ENCODE data around the gene ADAMTS13. TPM values are rescaled to one million over a fixed set of nuclear protein-coding genes. Genes with fewer than 3 reads are reported as not detected.

Gene ADAMTS13
- polyA plus RNA-seq, 1 donor, result 10.9 TPM

DNA sequence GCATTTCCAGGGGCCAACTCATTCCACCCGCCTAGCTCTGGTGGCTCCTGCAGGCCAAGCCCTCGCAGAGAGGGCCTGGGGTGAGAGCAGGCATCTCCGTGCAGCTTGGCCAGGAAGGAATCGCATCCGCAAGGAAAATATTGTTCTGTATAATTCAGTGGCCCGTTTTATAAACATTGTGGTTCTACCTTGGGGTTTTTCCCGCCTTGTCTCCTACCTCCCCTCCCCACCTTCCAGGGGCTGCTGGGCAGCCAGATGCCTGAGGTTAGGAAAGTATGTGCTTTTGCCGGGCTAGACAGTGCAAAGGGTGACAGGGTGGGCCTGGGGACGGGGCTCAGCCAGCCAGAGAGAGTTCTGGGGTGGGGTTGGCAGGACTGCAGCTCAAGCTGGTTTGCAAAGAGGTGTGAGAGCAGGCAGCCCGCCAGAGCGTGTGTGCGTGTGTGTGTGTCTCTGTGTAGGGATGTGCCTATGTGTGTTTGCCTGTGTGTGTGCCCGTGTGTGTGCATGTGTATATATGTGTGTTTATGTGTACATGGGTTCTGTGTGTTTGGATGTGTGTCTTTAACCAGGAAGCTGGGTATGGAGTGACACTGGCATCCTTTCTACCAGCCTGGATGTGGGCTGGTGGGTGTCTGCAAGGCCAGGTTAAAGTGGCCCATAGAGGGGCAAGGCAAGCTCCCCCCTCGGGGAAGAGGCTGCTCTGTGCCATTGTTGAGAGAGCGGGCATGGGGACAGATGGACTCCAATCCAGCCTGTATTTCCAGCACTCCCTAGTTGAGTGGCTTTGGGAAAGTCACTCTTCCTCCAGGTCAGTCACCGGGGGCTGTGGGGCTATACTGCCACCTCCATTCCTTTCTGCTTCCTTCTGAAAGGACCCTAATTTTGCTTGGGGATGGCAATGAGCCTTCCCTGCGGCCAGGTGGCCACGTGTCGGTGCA, 67.4 kb downstream of the ADAMTS13 start:
- no peak for DNase-seq

DNA sequence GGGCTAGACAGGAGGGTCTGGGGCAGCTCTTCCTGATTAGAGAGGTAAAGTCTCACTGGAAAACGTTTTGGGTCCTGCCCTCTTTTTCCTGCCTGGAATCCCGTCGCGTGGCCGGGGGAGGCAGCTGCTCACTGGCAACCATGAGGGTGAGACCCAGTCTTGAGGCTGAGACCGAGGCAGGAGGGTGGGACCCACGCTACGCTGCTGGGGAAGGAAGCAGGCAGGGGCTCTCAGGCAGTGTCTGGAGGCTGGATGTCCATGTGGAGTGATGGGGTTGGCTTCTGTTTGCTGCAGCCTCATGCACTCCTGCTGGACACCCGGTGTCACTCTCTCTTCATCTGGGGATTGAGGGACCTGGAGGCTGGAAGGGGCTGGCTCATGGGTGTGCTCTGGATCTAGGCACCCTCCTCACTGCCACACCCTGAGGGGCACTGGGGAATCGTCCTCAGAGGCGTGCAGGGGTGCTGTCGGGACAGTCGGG, 68.1 kb downstream of the ADAMTS13 start:
- no peak for DNase-seq

DNA sequence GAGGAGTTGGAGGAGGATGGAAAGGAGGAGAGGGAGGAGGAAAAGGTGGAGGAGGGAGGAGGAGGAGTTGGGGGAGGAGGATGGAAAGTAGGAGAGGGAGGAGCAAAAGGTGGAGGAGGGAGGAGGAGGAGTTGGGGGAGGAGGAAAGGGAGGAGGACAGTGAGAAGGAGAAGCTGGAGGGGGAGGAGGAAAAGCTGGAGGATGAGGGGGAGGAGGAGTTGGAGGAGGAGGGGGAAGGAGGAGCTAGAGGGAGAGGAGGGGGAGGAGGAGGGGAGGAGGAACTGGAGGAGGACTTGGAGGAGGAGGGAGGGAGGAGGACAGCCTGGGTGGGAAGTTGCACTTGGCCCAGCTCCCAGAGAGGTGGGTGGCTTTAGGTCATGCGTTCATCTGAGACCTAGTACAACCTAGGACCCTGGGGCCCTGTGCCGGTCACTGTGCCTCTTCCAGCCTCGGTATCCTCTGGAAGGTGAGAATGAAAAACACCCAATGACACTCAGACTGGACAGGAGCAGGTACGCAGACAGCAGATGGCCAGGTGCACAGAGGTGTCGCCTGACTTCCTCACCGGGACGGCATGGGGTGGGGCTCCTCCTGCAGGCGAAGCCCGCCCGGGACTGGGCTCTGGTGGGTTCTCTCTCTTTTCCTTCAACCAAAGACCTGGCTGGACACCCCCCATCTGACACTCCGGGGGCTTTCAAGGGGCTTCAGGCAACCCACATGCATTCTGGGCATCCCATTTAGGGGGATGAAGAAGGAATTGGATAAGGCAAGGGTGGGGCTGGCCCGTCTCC, 68.9 kb downstream of the ADAMTS13 start:
- DNase-seq, result no peak

DNA sequence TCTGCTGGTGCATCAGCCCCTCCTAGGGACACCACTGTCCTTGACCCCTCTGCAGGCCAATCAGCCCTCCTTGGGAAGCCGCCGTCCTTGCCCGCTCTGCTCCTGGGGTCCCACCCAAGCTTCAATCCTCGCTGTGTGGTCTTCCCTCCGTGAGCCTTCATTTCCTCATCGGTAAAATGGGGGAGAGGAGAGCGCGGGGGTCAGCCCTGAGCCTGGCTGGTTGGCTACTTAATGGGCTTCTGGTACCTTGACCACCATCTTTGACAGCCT, 69.4 kb downstream of the ADAMTS13 start:
- no peak for DNase-seq

DNA sequence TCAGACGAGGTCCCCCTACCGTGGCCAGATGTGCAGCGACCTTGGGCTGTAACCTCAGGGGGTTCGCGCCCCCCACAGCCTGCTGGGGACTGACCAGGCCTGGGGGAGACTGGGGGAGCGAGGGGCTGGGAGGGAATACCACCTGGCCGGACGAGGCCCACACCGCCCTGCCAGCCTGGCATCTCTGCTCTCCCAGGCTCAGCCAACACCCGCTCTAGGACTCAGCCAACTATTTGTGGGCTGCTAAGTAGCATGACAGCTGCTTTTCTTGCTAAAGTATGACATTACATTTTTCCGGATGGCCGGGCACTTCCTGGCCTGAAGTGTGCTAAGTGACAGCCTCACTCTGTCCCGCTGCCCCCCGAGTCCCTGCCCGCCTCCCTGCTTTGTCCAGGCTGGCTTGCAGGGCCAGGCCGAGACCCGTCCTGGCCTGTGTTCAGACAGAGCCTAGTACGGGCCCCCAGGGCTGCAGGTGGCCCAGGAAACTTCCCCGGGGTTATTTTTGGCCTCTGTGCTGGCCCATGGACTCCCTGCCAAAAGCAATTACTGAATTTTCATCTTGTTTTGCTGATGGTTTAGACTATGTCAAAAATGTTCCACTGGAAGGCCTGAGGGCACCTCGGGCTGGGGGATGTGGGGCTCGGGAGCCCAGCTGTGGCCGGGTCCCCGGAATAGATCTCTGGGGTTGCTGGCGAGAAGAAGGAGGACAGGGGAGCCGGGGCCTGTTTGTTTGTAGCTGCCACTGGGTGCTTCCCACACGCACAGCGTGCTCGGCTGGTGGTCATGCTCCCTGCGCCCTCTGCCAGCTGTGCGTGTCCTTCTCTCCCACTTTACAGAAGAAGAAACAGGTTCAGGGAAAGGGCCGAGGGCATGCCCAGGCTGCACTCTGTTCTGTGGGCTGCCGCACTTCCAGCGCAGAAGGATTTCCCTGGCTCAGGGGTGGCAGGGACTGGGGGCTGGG, 70.2 kb downstream of the ADAMTS13 start:
- no peak for DNase-seq

DNA sequence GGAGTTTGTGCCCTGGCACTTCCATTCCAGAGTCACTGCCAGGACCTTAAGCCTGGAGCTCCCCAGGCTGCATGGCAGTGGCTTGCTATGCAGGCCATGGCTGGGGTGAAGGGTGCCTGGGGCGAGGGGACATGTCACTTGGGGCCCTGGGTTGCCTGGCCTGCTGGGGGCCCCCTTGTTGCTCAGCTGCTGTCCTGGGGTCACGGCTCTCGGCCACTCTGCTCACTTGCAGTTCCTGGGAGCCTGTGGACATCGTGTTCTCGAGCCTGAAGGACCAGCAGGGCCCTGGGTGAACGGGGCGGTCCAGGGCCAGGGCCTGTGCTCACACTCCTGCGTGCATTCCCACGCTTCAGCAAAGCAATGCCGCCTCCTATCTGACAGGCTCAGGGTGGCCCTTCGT, 71.3 kb downstream of the ADAMTS13 start:
- no peak for DNase-seq

DNA sequence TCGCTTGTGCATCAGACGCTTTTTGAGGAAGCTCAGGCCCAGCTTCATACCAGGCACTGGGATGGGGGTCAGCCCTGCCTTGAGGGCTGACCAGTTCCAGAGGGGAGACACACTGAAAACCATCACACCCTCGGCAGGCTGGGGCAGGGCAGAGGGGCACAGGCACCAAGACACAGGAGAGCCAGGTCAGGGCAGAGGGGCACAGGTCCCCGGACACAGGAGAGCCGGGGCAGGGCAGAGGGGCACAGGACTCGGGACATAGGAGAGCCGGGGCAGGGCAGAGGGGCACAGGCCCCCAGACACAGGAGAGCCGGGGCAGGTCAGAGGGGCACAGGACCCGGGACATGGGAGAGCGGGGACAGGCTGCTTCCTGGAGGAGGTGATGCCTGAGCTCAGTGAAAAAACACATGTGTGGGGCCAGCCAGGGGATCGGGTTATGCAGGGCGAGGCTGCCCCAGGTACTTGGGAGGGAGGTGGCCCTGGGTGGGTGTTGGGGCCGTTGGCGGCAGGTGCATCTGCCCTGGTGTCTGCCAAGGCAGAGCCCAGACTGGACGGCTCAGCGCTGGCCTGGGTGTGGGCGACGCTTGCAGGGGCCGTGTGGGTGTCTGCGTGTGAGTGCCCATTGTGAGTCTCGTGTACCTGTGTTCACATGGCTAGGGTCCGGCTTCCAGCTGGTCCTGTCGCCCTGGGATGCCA, 71.8 kb downstream of the ADAMTS13 start:
- DNase-seq, result no peak

DNA sequence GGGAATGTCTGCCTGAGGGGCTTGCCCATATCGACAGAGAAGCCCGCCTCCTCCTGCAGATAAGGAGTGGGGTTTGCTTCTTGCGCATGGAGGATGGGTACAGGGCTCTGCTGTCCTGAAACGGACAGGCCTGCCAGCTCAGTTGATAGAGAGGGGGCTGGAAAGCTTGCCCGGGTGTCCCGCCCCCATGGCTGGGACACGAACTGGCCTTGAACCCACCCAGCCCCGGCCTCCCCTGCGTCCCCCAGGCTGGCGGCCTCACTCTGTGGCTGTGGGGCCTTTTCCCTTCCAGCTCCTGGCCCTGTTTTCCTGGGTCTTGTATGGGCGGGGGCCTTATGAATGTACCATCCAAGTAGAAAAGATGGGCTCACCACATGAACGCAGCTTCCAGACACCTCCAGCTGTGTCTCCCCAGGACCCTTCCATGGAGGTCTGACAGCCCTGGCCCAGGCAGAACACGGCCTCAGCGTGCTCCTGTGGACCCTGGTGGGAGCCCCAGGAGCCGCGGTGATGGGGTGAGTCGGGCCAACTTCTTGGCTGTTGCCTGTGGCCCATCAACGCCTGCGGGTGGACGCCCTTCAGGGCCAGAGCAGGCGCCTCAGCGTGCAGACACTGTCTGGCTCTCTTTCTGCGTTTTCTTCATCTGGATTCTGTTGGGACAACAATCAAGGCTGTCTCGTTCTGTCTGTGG, 72.6 kb downstream of the ADAMTS13 start:
- no peak for DNase-seq

DNA sequence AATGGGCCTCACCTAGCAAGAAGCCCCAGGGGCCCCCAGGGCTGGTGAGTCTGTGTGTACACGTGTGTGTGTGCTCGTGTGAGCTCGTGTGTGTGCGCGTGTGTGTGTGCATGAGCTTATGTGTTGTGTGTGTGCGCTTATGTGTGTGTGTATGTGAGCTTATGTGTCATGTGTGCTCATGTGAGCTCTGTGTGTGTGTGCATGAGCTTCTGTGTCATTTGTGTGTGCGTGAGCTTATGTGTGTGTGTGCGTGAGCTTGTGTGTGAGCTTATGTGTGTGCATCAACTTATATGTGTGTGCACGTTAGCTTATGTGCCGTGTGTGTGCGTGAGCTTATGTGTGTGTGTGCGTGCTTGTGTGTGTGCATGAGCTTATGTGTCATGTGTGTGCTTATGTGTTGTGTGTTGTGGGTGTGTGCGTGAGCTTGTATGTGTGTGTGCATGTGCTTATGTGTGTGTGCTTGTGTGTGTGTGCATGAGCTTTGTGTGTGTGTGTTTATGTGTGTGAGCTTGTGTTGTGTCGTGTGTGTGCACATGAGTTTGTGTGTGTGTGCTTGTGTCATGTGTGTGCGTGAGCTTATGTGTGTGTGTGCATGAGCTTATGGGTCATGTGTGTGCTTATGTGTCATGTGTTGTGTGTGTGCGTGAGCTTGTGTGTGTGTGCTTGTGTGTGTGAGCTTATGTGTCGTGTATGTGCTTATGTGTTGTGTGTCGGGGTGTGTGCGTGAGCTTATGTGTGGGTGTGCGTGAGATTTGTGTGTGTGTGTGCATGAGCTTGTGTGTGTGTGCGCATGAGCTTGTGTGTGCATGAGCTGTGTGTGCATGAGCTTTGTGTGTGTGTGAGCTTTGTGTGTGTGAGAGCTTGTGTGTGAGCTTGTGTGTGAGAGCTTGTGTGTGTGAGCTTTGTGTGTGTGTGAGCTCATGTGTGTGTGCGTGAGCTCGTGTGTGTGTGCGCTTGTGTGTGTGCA, 73.4 kb downstream of the ADAMTS13 start:
- no peak for DNase-seq

DNA sequence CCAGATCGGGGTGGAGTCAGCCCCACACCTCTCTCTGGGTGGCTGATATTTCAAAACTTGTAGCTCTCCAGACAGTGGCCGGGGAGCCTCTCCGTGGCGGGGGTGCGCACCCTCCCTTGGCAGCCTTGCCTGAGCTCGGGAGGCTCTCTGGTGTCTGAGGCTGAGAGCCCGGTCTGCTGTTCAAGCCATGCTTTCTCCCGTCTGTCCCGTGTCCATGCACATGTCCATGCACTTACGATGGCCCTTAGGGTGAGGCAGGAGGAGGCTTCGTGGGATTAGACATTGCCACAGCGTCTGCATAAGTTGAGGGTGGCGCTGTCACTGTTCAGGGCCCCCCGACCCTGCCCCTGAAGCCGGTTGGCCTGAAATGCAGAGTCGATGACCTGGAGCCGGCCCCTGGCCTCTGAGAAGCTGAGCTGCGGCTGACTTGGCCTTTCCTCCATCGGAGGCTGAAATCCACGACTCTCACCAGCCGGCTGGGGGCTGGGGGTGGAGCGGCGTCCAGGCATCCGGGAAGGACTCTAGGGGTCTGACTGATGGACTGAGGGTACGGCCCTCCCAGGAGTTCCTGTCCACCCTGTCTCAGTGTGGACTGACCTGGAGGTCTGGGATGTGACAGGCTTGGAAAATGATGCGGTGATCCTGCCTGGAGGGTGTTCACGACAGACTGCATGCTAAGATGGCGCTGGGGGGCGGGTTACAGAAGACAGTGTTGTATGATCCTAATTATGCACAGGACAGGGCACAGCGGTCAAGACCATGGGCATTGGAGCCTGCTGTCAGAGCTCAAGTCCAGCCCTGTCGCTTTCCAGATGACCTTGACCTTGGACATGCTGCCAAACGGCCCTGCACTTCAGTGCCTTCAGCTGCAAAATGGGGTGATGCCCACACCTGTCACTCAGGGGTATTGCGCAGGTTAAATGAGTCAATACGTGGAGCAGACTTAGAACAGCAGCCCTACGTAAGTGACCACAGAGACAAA, 75.0 kb downstream of the ADAMTS13 start:
- no peak for DNase-seq

DNA sequence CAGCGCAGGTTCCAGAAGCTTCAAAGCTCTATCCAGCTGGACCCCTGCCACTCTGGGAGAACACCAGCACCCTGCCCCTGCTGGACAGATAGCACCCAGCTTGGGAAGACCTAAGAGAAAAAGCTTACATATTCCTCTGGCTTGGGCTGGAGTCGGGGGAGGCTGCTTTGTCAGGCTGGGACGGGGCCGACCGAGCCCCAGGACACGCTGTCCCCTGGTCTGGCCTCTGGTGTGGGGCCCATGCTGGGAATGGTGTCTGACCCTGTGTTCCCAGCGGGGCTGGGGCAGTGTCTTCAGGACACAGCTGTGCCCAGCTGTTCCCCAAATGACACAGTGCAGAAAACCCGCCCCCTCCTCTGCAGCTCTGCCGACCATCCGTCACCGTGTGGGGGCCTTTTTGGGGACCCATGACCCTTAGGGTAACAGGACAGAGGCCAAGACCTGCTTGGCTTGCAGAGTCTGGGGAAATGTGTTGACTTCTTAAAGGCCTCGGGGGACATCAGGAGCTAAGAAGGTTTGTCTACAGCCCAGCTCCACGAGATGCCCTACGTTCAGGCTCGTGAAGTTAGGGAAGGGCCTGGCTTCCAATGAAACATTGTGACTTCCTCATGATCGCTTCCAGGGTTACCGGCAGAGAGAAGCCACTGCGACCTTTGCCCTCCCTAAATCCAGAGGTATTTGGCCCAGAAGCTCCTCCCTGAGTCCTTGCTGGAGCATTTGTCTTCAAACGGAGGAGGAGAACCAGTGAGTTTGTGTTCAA, 77.1 kb downstream of the ADAMTS13 start:
- no peak for DNase-seq

DNA sequence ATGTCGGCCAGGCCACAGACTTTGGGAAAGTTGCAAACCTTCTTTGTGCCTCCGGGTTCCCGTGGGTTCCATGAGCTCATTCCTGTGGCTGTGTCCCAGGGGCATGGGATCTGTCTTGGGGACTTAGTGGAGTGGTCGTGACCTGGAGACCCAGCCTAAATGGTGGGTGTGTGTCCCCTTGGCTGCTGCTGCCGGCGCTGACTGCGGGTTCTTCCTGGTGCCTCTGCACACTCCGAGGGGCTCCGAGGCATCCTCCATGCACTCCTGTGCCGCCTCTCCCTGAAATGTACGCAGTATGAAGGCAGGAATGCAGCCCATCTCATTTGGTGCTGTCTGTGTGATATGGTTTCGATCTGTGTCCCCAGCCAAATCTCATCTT, 77.7 kb downstream of the ADAMTS13 start:
- DNase-seq, result no peak

DNA sequence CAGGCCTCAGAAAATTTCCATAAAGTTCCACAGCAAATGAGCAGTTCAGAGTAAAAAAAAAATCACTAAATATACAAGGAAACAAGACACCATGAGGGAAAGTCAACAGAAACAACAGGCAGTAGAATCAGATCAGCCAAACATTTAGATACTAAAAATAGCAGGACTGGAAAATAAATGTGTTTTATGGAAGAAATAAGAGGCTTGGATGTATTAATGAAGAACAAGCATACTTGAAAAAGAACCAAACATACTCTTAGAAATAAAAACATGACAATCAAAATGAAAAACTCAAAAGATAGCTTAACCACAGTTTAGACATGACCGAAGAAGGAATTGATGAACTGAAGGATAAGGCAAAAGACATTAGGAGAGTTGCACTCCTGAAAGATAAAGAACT, 79.9 kb downstream of the ADAMTS13 start:
- DNase-seq, result no peak

DNA sequence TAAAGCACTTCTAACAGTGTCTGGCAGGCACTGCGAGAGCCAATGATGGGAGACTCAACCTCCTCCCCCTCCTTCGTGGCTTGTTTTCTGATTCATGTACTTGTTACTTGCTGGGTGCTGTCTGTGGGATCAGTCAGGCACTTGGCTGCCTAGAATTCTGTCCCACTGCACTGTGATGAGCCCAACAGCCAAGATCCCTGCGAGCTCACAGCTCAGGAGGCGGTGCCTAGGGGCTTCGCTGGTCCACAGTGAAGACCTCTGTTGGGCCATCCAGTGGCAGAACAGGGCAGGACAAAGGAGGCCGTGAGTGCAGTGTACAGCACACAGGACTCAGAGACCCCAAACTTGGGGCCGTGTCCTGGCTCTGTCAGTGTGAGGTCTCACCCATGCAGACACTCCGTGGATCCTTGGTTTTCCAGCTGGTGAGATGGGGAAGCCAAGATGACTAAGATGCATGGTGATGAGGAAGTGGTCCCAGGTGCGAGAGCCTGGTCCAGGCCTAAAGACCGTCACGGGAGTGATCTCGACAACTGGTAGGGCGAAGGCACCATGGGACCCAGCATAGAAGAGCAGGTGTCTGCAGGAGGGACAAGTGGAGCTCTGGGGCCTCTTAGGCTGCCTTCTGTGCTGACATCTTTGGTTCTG, 83.1 kb downstream of the ADAMTS13 start:
- DNase-seq, result no peak

DNA sequence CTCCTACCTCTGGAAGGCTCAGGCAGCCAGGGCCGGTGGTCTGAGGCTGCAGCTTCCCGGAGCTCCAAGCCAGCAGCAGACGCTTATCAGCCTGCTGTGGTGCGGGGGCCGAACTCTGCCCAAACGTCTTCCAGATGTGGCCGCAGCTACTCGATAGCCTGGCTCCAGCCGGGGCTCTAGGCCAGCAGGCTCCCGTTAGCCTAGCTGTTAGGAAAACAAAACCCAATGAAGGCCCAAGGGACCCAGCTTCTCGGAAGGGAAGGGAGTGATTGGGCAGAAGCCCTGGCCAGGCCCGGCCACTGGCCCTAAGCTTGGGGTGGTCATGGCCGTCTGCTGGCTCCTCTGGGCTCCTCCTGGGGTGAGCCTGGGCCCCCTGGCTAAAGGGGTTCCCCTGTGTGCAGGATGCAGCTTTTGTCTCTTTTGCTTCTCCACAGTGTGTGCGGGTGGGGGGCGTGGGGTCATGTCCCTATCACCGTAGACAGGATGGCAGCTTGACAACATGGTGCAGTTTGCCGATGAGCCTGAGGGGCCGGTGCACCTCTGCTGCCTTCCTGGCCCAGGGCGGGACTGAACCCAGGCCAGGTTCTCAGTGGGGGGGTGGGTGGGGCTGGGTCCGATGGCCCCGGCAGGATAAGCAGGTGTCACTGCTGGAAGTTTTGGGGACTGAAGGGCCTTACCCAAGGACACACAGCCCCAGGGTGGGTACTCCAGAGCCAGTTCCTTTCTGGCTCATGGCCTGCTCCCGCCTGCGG, 83.9 kb downstream of the ADAMTS13 start:
- DNase-seq, result no peak

DNA sequence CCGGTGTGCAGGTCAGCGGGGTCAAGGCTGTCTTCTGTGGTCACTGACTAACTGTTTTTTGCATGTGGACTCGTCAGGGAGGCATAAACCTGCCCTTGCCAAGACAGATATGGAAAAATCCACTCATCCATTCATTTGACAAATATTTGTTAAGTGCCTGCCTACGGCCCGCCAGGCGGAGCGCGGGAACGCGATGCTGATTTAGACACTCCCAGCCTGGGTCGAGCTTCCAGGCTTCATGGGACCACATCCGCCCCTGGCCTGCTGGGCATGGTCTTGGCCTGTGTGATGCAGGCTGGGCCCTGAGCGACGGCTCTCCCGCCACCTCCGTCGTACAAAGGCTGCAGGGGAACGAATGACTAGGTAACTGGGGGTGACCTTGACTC, 84.5 kb downstream of the ADAMTS13 start:
- no peak for DNase-seq

All from left kidney (tissue), 2 donors.